GM19467 (cell line): ENCODE data around the gene ATN1.

Source experiments
- ATAC-seq: cut with Tn5 transposase; IDR thresholded peaks from one replicate; pipeline ENCODE4 v1.9.1; 2021; ENCODE audit warnings: mild to moderate bottlenecking, moderate library complexity; ENCODE audit not compliant: unreplicated experiment

ATN1 gene

GRCh38 chr12:6925239-6925539 is 2.6 kb upstream of the ATN1 start:
- ATAC-seq: no peak

- ATAC-seq: no peak
Observed at GRCh38 chr12:6925540-6926279, 2.0 kb upstream of the ATN1 start.

GRCh38 chr12:6928022-6928702 is 403 bp downstream of the ATN1 start:
- no peak for ATAC-seq

- ATAC-seq: no peak
Observed at GRCh38 chr12:6928703-6929407, 1.1 kb downstream of the ATN1 start.

- ATAC-seq: no peak
Observed at GRCh38 chr12:6929466-6930452, 2.0 kb downstream of the ATN1 start.

GRCh38 chr12:6932766-6933165 is 5.0 kb downstream of the ATN1 start:
- ATAC-seq: no peak

- ATAC-seq: no peak
Observed at GRCh38 chr12:6934110-6934509, 6.4 kb downstream of the ATN1 start.

- no peak for ATAC-seq
Observed at GRCh38 chr12:6935371-6936193, 7.8 kb downstream of the ATN1 start.

GRCh38 chr12:6936194-6936635 is 8.5 kb downstream of the ATN1 start:
- no peak for ATAC-seq

GRCh38 chr12:6936636-6937480 is 9.1 kb downstream of the ATN1 start:
- peak; percentile 7 for ATAC-seq

- peak; percentile 77 for ATAC-seq
Observed at GRCh38 chr12:6937481-6938352, 10.0 kb downstream of the ATN1 start.

GRCh38 chr12:6938353-6939190 is 10.8 kb downstream of the ATN1 start:
- ATAC-seq: no peak

GRCh38 chr12:6939191-6939540 is 11.4 kb downstream of the ATN1 start:
- no peak for ATAC-seq

- no peak for ATAC-seq
Observed at GRCh38 chr12:6941267-6941666, 13.5 kb downstream of the ATN1 start.

GRCh38 chr12:6941782-6942181 is 14.0 kb downstream of the ATN1 start:
- ATAC-seq: no peak

GRCh38 chr12:6942331-6942665 is 14.5 kb downstream of the ATN1 start:
- ATAC-seq: no peak

- peak; percentile 18 for ATAC-seq
Observed at GRCh38 chr12:6943389-6943721, 15.6 kb downstream of the ATN1 start.
